Measurements from ENCODE around the gene RPS2. TPM values are rescaled to one million over a fixed set of nuclear protein-coding genes. Genes with fewer than 3 reads are reported as not detected.

RPS2 gene
- total RNA-seq, 1 experiment from 2014 or later: 3,874 TPM

- no peak within 1 kb of the TSS for H3K9ac ChIP-seq (ENCODE audit: extremely low read depth, insufficient read length, low read length)
Measured at GRCh38 chr16:1989209-1990100, 24.8 kb upstream of the RPS2 start, which contains the start of gene SYNGR3. TSS of gene SYNGR3 (plus strand) at chr16:1989970. CDS start at chr16:1990103, 133 bp downstream.

More at GRCh38 chr16:1989209-1990100, 24.8 kb upstream of the RPS2 start, which contains the start of gene SYNGR3:
- peaks cover 15% of the 10 kb centered on the region; the same call in 1 of the 2 replicates for H3K27me3 ChIP-seq (ENCODE audit: insufficient read depth, low read length)
- H3K23ac ChIP-seq (ENCODE audit: insufficient read length, low read depth, low read length): no peak within 1 kb of the TSS
- WGBS (ENCODE audit: extremely low coverage, insufficient read length, low lambda C conversion rate): no CpG with 5 or more reads among the region's 67 CpGs
- no peak within 1 kb of the TSS; the same call in 1 of the 2 replicates for H2BK15ac ChIP-seq (ENCODE audit: low read depth, low read length)
- H2AFZ ChIP-seq (ENCODE audit: low read length): no peak within 1 kb of the TSS
- peaks cover 25% of the 10 kb centered on the region for H3K23me2 ChIP-seq (ENCODE audit: insufficient read length, low read depth, low read length, poor library complexity, severe bottlenecking)
- Mint-ChIP-seq H3K4me3 (peak within 1 kb of the TSS; percentile 66 to 84), H3K27me3 (ENCODE audit: low read depth) (peaks cover 42% of the 10 kb centered on the region), H3K4me1 (peaks cover 22 to 28% of the 10 kb centered on the region in 2 experiments), H3K27ac (peak within 1 kb of the TSS in 1 of 3 experiments; percentile 57; a peak in 1 of 7 replicates), H3K36me3 (ENCODE audit: insufficient read depth in 1 of 3, low read depth in 3 of 3) (peaks cover 0 to 20% (median 18%) of the 10 kb centered on the region in 3 experiments; a peak in 6 of 7 replicates), H3K9me3 (no peaks in the 10 kb centered on the region; a peak in 1 of 5 replicates)
- no peak within 1 kb of the TSS for H3K18ac ChIP-seq (ENCODE audit: insufficient read length, low read depth, low read length)
- H3K4me1 ChIP-seq (ENCODE audit: insufficient read depth, low read length): no peaks in the 10 kb centered on the region; the same call in 1 of the 2 replicates
- H3K9me3 ChIP-seq (ENCODE audit: control insufficient read depth, low read depth, low read length): no peaks in the 10 kb centered on the region
- H4K91ac ChIP-seq (ENCODE audit: insufficient read length, low read depth, low read length): no peak within 1 kb of the TSS
- no peak within 1 kb of the TSS for H4K5ac ChIP-seq (ENCODE audit: insufficient read length, low read depth, low read length)
- H3T11ph ChIP-seq (ENCODE audit: low read length): no peak within 1 kb of the TSS
- peak within 1 kb of the TSS; percentile 53 for H3K4me2 ChIP-seq (ENCODE audit: insufficient read depth, insufficient read length, low read length)
- no peak within 1 kb of the TSS for H3K4ac ChIP-seq (ENCODE audit: low read depth, low read length)
- no peak within 1 kb of the TSS for H2BK5ac ChIP-seq (ENCODE audit: insufficient read length, low read length)
- no peak within 1 kb of the TSS for H2AK5ac ChIP-seq (ENCODE audit: insufficient read length, low read length)
- H4K20me1 ChIP-seq (ENCODE audit: control insufficient read depth, insufficient read depth, insufficient read length): peaks cover 2% of the 10 kb centered on the region
- no peaks in the 10 kb centered on the region; the same call in 1 of the 2 replicates for H3K79me2 ChIP-seq (ENCODE audit: insufficient read depth, low read length)
- H3K56ac ChIP-seq (ENCODE audit: insufficient read length, low read depth, low read length): no peak within 1 kb of the TSS
- peak within 1 kb of the TSS; percentile 70 for H3K14ac ChIP-seq (ENCODE audit: insufficient read depth, low read length)
- H2BK12ac ChIP-seq (ENCODE audit: insufficient read length, low read depth, low read length): no peak within 1 kb of the TSS
- no peak within 1 kb of the TSS for H2BK20ac ChIP-seq (ENCODE audit: low read depth, low read length, poor library complexity, severe bottlenecking)
- H2BK120ac ChIP-seq (ENCODE audit: low read depth, low read length, poor library complexity, severe bottlenecking): no peak within 1 kb of the TSS
- no peaks in the 10 kb centered on the region for H3K79me1 ChIP-seq (ENCODE audit: insufficient read depth, low read depth, low read length, poor library complexity, severe bottlenecking)
- peak; percentile 60 for DNase-seq
- no peak within 1 kb of the TSS for H4K8ac ChIP-seq (replicated peaks; ENCODE audit: insufficient read length, low read depth, low read length)
- no peak within 1 kb of the TSS for H3K27ac ChIP-seq (ENCODE audit: insufficient read length, low read depth, low read length)
- no peak for TF ChIP-seq CTCF (conservative IDR thresholded peaks at IDR 0.05)

All from H9 (cell line).